Measurements from ENCODE around the gene IFTAP.

Gene IFTAP

GRCh38 chr11:36583667-36584066 lies 10.6 kb upstream of the IFTAP start:
- ATAC-seq (ENCODE audit: insufficient read depth, low read depth), result no peak
- H3K9me3 ChIP-seq (ENCODE audit: insufficient read depth, low read length, severe bottlenecking), result peaks cover 6% of the 10 kb centered on the region
- peaks cover 15% of the 10 kb centered on the region for H3K4me1 ChIP-seq (ENCODE audit: insufficient read depth, low read length)
- TF ChIP-seq EZH2 (IDR thresholded peaks at IDR 0.05; ENCODE audit: borderline replicate concordance, low read depth, low read length, severe bottlenecking) (no peak), CTCF (IDR thresholded peaks at IDR 0.05; ENCODE audit: borderline replicate concordance, extremely low read depth, low read length, poor library complexity, severe bottlenecking) (peak; percentile 52)
- H2AFZ ChIP-seq (ENCODE audit: low read depth, low read length), result no peak overlapping the region
- H3K4me3 ChIP-seq (ENCODE audit: low read depth in 1 of 2, low read length in 2 of 2), result no peak overlapping the region
- H3K79me2 ChIP-seq (ENCODE audit: insufficient read depth, low read length), result peaks cover 63% of the 10 kb centered on the region
- peaks cover 10% of the 10 kb centered on the region; the same call in 1 of the 2 replicates for H4K20me1 ChIP-seq (ENCODE audit: insufficient read depth, low read length)
- H3K4me2 ChIP-seq (ENCODE audit: insufficient read depth, low read length), result no peak overlapping the region
- no peak overlapping the region for H3K27ac ChIP-seq (ENCODE audit: low read length)
- peaks cover 31% of the 10 kb centered on the region for H3K36me3 ChIP-seq (ENCODE audit: insufficient read depth, low read length)
- no peak for DNase-seq
- H3K9ac ChIP-seq (ENCODE audit: low read depth, low read length), result no peak overlapping the region
- no peaks in the 10 kb centered on the region for H3K27me3 ChIP-seq (ENCODE audit: insufficient read depth, low read length, poor library complexity)

GRCh38 chr11:36586543-36586942 lies 7.8 kb upstream of the IFTAP start:
- H3K4me2 ChIP-seq (ENCODE audit: insufficient read depth, low read length), result no peak overlapping the region
- no peaks in the 10 kb centered on the region for H3K27me3 ChIP-seq (ENCODE audit: insufficient read depth, low read length, poor library complexity)
- H3K36me3 ChIP-seq (ENCODE audit: insufficient read depth, low read length), result peaks cover 12% of the 10 kb centered on the region; the same call in 1 of the 2 replicates
- peaks cover 20% of the 10 kb centered on the region for H3K4me1 ChIP-seq (ENCODE audit: insufficient read depth, low read length)
- DNase-seq (no peak), ATAC-seq (ENCODE audit: insufficient read depth, low read depth) (peak; percentile 35; the same call in 1 of the 3 replicates)
- H3K4me3 ChIP-seq (ENCODE audit: low read depth in 1 of 2, low read length in 2 of 2), result no peak overlapping the region
- peaks cover 65% of the 10 kb centered on the region for H3K79me2 ChIP-seq (ENCODE audit: insufficient read depth, low read length)
- no peak overlapping the region for H2AFZ ChIP-seq (ENCODE audit: low read depth, low read length)
- H3K9ac ChIP-seq (ENCODE audit: low read depth, low read length), result no peak overlapping the region
- H3K27ac ChIP-seq (ENCODE audit: low read length), result peak overlapping the region; percentile 38; the same call in 1 of the 2 replicates
- no peak for TF ChIP-seq EZH2 (IDR thresholded peaks at IDR 0.05; ENCODE audit: borderline replicate concordance, low read depth, low read length, severe bottlenecking)
- no peak for TF ChIP-seq CTCF (IDR thresholded peaks at IDR 0.05; ENCODE audit: borderline replicate concordance, extremely low read depth, low read length, poor library complexity, severe bottlenecking)
- H4K20me1 ChIP-seq (ENCODE audit: insufficient read depth, low read length), result no peaks in the 10 kb centered on the region; the same call in 1 of the 2 replicates
- no peaks in the 10 kb centered on the region for H3K9me3 ChIP-seq (ENCODE audit: insufficient read depth, low read length, severe bottlenecking)

GRCh38 chr11:36588099-36588498 lies 6.2 kb upstream of the IFTAP start:
- Histone ChIP-seq H3K27me3 (ENCODE audit: insufficient read depth, low read length, poor library complexity) (no peaks in the 10 kb centered on the region), H3K79me2 (ENCODE audit: insufficient read depth, low read length) (peaks cover 73% of the 10 kb centered on the region), H3K36me3 (ENCODE audit: insufficient read depth, low read length) (peaks cover 14% of the 10 kb centered on the region), H3K4me2 (ENCODE audit: insufficient read depth, low read length) (no peak overlapping the region), H2AFZ (ENCODE audit: low read depth, low read length) (no peak overlapping the region), H3K4me3 (ENCODE audit: low read depth in 1 of 2, low read length in 2 of 2) (no peak overlapping the region), H3K27ac (ENCODE audit: low read length) (peak overlapping the region; percentile 45; the same call in 1 of the 2 replicates), H3K9ac (ENCODE audit: low read depth, low read length) (no peak overlapping the region), H3K9me3 (ENCODE audit: insufficient read depth, low read length, severe bottlenecking) (no peaks in the 10 kb centered on the region), H3K4me1 (ENCODE audit: insufficient read depth, low read length) (peaks cover 35% of the 10 kb centered on the region), H4K20me1 (ENCODE audit: insufficient read depth, low read length) (peaks cover 3% of the 10 kb centered on the region; the same call in 1 of the 2 replicates)
- ATAC-seq (ENCODE audit: insufficient read depth, low read depth), result no peak
- DNase-seq, result no peak
- TF ChIP-seq EZH2 (IDR thresholded peaks at IDR 0.05; ENCODE audit: borderline replicate concordance, low read depth, low read length, severe bottlenecking), result no peak
- TF ChIP-seq CTCF (IDR thresholded peaks at IDR 0.05; ENCODE audit: borderline replicate concordance, extremely low read depth, low read length, poor library complexity, severe bottlenecking), result no peak
